ENCODE measurements around the gene RNU1-2.
"Not testable (repeated sequence)": the region's sequence is repeated elsewhere in the genome, so short reads cannot be mapped to it uniquely, and the experiment has no call there.

GRCh38 chr1:16874968-16875765 is 20.6 kb upstream of the RNU1-2 start:
- TF ChIP-seq CTCF (IDR thresholded peaks at IDR 0.05 in 8 of 11, conservative IDR thresholded peaks at IDR 0.05 in 3 of 11); POLR2A (IDR thresholded peaks at IDR 0.05); POLR2AphosphoS5 (IDR thresholded peaks at IDR 0.05): not testable (repeated sequence)
